CD4-positive, alpha-beta T cell treated with Interleukin-1 beta for 1 hour (primary cell): Measurements from ENCODE around the gene PARD3B.

Experiments used
- DNase-seq, 2 donors: peaks; one replicate each; pipeline ENCODE4 v3.0.0-alpha.2; 2020 to 2022

Gene PARD3B

GRCh38 chr2:205496772-205497171, 951.5 kb downstream of the PARD3B start:
- no peak for DNase-seq

- no peak for DNase-seq
These were observed 953.7 kb downstream of the PARD3B start for GRCh38 chr2:205499006-205499405.

- no peak for DNase-seq
These were observed 954.8 kb downstream of the PARD3B start for GRCh38 chr2:205500065-205500464.

- DNase-seq = no peak
These were observed 955.7 kb downstream of the PARD3B start for GRCh38 chr2:205500951-205501350.

- no peak for DNase-seq
These were observed 956.6 kb downstream of the PARD3B start for GRCh38 chr2:205501826-205502225.

- no peak for DNase-seq
These were observed 960.1 kb downstream of the PARD3B start for GRCh38 chr2:205505371-205505770.

- no peak for DNase-seq
These were observed 964.4 kb downstream of the PARD3B start for GRCh38 chr2:205509655-205510054.

GRCh38 chr2:205510345-205510744, 965.1 kb downstream of the PARD3B start:
- no peak for DNase-seq

- no peak for DNase-seq
These were observed 965.9 kb downstream of the PARD3B start for GRCh38 chr2:205511221-205511620.

- DNase-seq = no peak
These were observed 966.4 kb downstream of the PARD3B start for GRCh38 chr2:205511641-205512040.

GRCh38 chr2:205520311-205520710, 975.0 kb downstream of the PARD3B start:
- DNase-seq = no peak

- DNase-seq = no peak
These were observed 979.4 kb downstream of the PARD3B start for GRCh38 chr2:205524656-205525055.

GRCh38 chr2:205527801-205528200, 982.5 kb downstream of the PARD3B start:
- no peak for DNase-seq

GRCh38 chr2:205531072-205531471, 985.8 kb downstream of the PARD3B start:
- DNase-seq = no peak

GRCh38 chr2:205531489-205532148, 986.3 kb downstream of the PARD3B start:
- DNase-seq = no peak

- no peak for DNase-seq
These were observed 989.7 kb downstream of the PARD3B start for GRCh38 chr2:205535001-205535400.

GRCh38 chr2:205539603-205540002, 994.3 kb downstream of the PARD3B start:
- no peak for DNase-seq

GRCh38 chr2:205540036-205540435, 994.8 kb downstream of the PARD3B start:
- DNase-seq = no peak

- DNase-seq = no peak
These were observed 998.1 kb downstream of the PARD3B start for GRCh38 chr2:205543262-205543843.

- no peak for DNase-seq
These were observed 998.8 kb downstream of the PARD3B start for GRCh38 chr2:205543937-205544702.

GRCh38 chr2:205545971-205546816, 1000.9 kb downstream of the PARD3B start:
- no peak for DNase-seq

GRCh38 chr2:205555566-205556230, 1010.4 kb downstream of the PARD3B start:
- no peak for DNase-seq

- DNase-seq = no peak
These were observed 1011.1 kb downstream of the PARD3B start for GRCh38 chr2:205556357-205556756.
